SK-N-MC (cell line): ENCODE data around the gene RAB3IP.

ENCODE experiments used
- EZH2 ChIP-seq: fragments of 200-600 bp; sonication (generic); IDR thresholded peaks from one replicate; pipeline ENCODE4 v1.6.1; 2017; ENCODE audit warnings: antibody characterized with exemption
- FOXP2 ChIP-seq: optimal IDR thresholded peaks from 2 replicates; pipeline ENCODE3; 2011; ENCODE audit warnings: mild to moderate bottlenecking, moderate library complexity; ENCODE audit not compliant: insufficient read depth; ENCODE audit errors: extremely low read length, control extremely low read depth
- POLR2AphosphoS5 ChIP-seq: IDR thresholded peaks from 2 replicates; pipeline ENCODE4 v1.6.1; 2012; ENCODE audit warnings: mild to moderate bottlenecking, low read depth, low read length, borderline replicate concordance

- TF ChIP-seq POLR2AphosphoS5 = no peak
- no peak for TF ChIP-seq EZH2
- no peak for TF ChIP-seq FOXP2
Measured at GRCh38 chr12:69844416-69844815, 105.8 kb downstream of the RAB3IP start.
